HG03457 (cell line): ENCODE results near the gene OPN3.
"Not testable (repeated sequence)": the region's sequence is repeated elsewhere in the genome, so short reads cannot be mapped to it uniquely, and the experiment has no call there.

Experiments
- ATAC-seq: cut with Tn5 transposase; IDR thresholded peaks from one replicate; pipeline ENCODE4 v1.9.1; 2021; ENCODE audit warnings: moderate number of reproducible peaks; ENCODE audit not compliant: unreplicated experiment

OPN3 gene, protein sequence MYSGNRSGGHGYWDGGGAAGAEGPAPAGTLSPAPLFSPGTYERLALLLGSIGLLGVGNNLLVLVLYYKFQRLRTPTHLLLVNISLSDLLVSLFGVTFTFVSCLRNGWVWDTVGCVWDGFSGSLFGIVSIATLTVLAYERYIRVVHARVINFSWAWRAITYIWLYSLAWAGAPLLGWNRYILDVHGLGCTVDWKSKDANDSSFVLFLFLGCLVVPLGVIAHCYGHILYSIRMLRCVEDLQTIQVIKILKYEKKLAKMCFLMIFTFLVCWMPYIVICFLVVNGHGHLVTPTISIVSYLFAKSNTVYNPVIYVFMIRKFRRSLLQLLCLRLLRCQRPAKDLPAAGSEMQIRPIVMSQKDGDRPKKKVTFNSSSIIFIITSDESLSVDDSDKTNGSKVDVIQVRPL

DNA sequence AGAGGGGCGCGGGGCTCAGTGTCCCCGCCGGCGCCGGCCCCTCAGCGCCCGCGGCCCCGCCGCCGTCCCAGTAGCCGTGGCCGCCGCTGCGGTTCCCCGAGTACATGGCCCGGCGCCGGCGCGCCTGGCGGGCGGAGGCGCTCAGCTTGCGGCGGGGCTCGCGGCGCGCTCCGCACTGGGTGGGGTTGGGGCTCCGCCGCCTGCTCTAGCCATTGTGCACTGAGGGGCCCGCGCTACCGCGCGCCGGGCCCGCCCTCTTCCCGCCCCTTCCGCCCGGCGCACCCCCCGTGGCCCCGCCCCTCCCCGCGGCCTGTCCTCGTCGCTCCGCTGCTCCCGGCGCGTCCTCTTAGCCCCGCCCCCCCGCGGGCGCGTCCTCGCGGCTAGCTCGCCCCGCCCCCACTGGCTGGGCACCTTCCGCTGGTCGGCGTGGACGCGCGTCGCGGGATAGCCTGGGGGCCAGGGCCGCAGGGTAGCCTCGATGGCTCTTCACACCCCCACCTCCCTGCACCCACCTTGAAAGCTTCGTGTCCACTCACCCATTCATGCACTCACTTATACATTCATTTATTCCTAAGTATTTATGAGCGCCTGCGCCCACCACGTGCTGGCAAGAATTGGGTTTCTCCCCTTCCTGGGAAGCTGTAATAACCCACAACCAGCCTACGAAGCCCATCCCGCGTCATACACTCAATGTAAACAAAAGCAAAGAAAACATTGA lies at the start of gene OPN3, which contains the start of gene CHML:
TSS of gene OPN3 (minus strand) at position 221 of the 718 bp plus-strand sequence. CDS start at position 106, 115 bp downstream.
TSS of gene CHML (minus strand) at position 221 of the 718 bp plus-strand sequence. CDS start 4,603 bp downstream, outside the sequence.
- peak; percentile 90 for ATAC-seq

DNA sequence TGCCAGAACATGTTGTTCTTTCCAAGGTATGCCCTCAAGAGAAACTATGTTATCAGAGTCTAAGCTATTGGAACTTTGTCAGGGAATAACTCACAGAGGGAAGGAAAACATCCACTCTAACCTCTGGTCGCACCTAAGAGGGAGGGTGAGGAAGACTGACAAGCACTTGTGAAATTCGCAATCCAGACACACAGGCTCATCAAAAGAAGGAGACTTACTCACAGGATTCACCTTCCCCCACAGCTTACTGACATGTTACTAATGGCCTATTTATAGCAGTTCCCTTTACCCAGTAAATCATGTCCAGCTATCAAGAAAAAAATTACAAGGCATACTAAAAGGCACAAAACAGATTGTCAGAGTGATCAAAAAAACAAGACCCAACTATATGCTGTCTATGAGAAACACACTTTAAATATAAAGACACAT lies 48.8 kb upstream of the OPN3 start:
- ATAC-seq: no peak

DNA sequence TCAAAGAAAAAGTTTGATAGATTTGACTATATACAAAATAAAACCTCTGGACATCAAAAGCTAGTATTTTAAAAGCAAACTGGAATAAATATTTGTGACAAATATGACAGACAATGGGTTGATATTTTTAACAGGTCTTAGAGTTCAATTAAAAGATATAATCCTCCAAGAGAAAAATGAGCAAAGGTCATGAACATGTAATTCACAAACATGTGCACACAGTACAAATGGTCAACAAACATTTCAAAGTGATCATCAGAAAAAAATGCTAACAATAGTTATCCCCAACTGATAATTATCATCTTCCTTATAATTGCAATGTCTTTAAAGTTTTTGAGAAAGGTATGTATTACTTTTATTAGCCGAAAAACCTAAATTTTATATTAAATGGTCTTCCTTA lies 43.9 kb upstream of the OPN3 start:
- no peak for ATAC-seq

DNA sequence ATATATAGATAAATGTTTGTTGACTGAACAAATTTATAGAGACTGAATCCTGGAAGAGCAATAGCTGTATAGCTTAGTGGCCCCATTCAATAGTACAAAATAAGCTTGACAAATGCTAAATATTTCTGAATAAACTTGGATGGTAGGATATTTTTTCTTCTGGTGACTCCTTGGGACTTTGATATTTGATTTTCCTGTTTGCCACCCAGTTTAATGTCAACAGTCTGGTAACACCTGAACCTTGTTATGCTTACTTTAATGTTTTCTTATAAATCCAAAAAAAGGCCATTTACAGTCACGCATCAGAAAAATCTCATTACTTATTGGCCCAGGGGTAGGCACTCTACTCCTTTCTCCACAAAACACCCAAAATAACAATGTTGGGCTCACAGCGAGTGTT lies 42.8 kb upstream of the OPN3 start:
- ATAC-seq: no peak

- ATAC-seq: not testable (repeated sequence)
These were observed 41.8 kb upstream of the OPN3 start for GRCh38 chr1:241681861-241682448.

- no peak for ATAC-seq
These were observed 39.8 kb upstream of the OPN3 start for GRCh38 chr1:241679961-241680360.

DNA sequence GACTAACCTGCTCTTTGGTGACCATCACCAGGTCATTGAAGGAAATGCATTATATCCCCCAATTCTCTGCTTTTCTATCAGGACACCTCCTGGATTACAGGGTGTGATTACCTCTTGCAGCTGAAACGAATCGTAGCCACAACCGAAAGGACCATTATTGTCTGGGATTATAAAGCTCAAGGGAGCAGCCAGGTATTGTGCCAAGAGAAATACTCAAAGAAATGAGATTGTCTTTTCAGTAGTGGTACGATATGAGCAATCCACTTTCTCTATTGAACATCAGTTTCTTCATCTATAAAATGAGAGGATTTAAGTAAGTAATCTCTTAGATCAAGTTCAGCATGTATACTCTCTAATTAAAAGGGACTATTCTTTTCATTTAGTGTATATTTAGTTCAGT lies 39.2 kb upstream of the OPN3 start:
- no peak for ATAC-seq

GRCh38 chr1:241678536-241678935 lies 38.4 kb upstream of the OPN3 start:
- no peak for ATAC-seq

- peak; percentile 88 for ATAC-seq
These were observed 37.0 kb upstream of the OPN3 start for GRCh38 chr1:241677201-241677600.

GRCh38 chr1:241675983-241676382 lies 35.8 kb upstream of the OPN3 start:
- ATAC-seq: no peak

- ATAC-seq: no peak
These were observed 34.7 kb upstream of the OPN3 start for GRCh38 chr1:241674805-241675384.

GRCh38 chr1:241672301-241672700 lies 32.1 kb upstream of the OPN3 start:
- ATAC-seq: no peak

DNA sequence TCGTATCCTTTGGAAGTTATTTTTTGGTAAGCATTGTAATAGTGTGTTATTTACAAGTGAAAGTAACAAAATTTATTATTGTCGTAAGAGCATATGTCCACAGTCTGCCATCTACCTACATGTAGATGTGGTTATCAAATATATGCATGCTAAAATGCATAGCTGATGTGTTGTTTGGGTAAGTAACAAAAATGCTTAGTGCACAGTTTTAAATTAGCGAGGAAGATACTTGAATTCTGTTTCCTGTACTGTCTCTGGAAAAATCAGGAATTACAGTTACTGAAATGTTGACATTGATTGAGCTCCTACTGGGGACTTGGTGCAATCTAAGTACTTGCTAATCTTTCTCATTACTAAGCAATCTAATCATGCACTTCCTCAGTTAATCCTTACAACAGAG lies 26.2 kb upstream of the OPN3 start:
- no peak for ATAC-seq

DNA sequence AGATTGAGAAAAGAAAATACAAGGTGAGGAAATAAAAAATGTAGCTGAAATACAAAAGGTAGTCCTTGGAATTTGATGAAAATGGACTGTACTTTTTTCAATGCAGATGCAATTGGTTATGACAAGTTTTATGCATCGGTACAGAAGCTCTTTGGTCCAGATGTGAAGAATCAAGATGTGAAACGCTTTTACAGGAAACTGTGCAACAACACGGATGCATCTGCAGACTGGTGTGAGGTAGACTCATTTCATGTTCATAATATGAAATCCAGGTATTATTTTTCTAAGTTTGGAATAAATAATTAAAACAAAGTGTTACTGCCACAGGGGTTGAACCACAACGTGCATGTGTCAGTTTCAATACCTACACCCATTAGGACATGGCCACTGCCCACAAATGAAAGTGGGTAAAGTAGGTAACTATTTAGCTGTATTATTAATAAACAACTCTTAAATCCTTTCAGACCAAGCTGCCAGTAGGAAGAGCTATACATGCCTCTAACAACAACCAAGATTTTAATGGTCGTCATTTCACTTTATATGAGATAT lies 20.3 kb upstream of the OPN3 start:
- no peak for ATAC-seq

DNA sequence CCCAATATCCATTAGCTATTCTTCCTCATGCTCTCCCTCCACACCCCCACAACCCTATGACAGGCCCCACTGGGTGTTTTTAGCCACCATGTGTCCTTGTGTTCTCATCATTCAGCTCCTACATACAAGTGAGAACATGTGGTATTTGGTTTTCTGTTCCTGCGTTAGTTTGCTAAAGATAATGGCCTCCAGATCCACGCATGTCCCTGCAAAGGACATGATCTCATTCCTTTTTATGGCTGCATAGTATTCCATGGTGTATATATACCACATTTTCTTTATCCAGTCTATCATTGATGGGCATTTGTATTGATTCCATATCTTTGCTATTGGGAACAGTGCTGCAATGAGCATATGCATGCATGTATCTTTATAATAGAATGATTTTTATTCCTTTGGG lies 18.8 kb upstream of the OPN3 start:
- not testable (repeated sequence) for ATAC-seq

- no peak for ATAC-seq
These were observed 18.1 kb upstream of the OPN3 start for GRCh38 chr1:241658081-241658793.

- no peak for ATAC-seq
These were observed 14.5 kb upstream of the OPN3 start for GRCh38 chr1:241654641-241655040.

DNA sequence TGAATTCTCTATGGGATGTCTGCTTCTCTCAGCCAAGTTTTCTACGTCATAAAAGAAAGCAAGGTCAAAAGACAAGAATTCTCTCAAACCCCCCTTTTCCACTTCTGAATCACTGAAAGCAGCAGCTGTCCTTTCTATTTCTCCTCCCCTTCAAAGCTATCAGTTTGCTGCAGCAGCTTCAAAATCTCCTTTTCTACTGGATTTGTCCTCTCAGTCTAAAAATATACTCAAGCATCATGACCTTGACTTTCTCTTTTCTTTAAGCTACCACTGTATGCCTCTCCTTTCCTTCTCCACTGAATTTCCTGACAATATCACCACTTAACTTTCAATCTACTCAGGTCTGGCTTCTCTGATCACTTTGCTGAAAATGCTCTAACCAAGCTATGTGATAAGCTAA lies 13.8 kb upstream of the OPN3 start:
- ATAC-seq: no peak

DNA sequence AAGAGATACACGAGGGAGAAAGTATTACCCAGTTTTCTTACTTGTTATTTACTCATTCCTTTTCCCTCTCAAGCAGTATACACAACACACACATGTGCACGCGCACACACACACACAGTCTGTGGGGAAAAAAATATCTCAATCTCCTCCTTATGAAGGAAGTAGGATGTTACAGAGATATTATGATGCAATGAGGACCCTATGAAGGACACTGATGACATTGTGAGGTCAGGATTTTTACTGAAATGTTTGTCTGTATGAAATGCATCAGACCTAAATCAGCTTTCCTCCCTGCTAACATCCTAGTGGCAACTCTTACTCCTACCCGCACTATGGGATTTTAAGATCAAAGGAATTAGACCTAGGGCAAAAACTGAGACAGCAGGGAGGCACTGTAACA lies 11.8 kb upstream of the OPN3 start, which contains the start of gene WDR64:
TSS of gene WDR64 (plus strand) at position 270 of the 400 bp plus-strand sequence. CDS start 204 bp downstream, outside the sequence.
- no peak for ATAC-seq

- no peak for ATAC-seq
These were observed 8.0 kb upstream of the OPN3 start for GRCh38 chr1:241648159-241648558.
